HEK293 (cell line): ENCODE results near the gene MTARC1.

Source experiments
- CTCF ChIA-PET: fragments of 350-600 bp; formaldehyde crosslinking; extraction: SDS; loops from one replicate; lab custom pipeline; 2021; ENCODE audit warnings: antibody characterized with exemption; lab: Yijun Ruan, JAX
- POLR2A ChIA-PET: fragments of 300-600 bp; formaldehyde crosslinking; extraction: SDS; loops from one replicate; lab custom pipeline; 2020; ENCODE audit warnings: antibody characterized with exemption, inconsistent platforms; lab: Yijun Ruan, JAX
- H3K27ac ChIP-seq: fragments of 200-500 bp; sonication (Bioruptor generic); 2 replicates; pipeline ENCODE4 v1.5.1; 2014; ENCODE audit warnings: low read depth, low read length, control low read depth, inconsistent platforms; ENCODE audit errors: extremely low read depth
- H3K36me3 ChIP-seq, 2 experiments: fragments of 200-500 bp in 1 of 2; sonication (Bioruptor generic) in 1 of 2; 1 replicate in 1 of 2; 2 replicates in 1 of 2; pipeline ENCODE4 v1.5.1; 2014 to 2017; ENCODE audit warnings: inconsistent platforms in 2 of 2, low read length in 2 of 2; ENCODE audit not compliant: control insufficient read depth in 2 of 2, insufficient read depth in 1 of 2
- H3K4me1 ChIP-seq: fragments of 200-500 bp; sonication (Bioruptor generic); 2 replicates; pipeline ENCODE4 v1.5.1; 2014; ENCODE audit warnings: mild to moderate bottlenecking, low read length, inconsistent platforms; ENCODE audit not compliant: control insufficient read depth, insufficient read depth
- H3K4me3 ChIP-seq: 2 replicates; pipeline ENCODE4 v1.5.1; 2011; ENCODE audit warnings: low read depth, mild to moderate bottlenecking, control low read depth, low read length, moderate library complexity
- H3K9me3 ChIP-seq: fragments of 200-500 bp; sonication (Bioruptor generic); 2 replicates; pipeline ENCODE4 v1.5.1; 2014; ENCODE audit warnings: low read depth, low read length, inconsistent platforms; ENCODE audit not compliant: control insufficient read depth, insufficient read depth
- KLF16 ChIP-seq: fragments of 450-650 bp; formaldehyde crosslinking; IDR thresholded peaks from 2 replicates; pipeline ENCODE4 v1.5.1; 2017; ENCODE audit warnings: missing biosample characterization, missing genetic modification characterization
- WT1 ChIP-seq: fragments of 450-650 bp; formaldehyde crosslinking; IDR thresholded peaks from 2 replicates; pipeline ENCODE4 v1.5.1; 2016; ENCODE audit warnings: missing biosample characterization, missing genetic modification characterization
- ZBTB11 ChIP-seq: fragments of 450-650 bp; formaldehyde crosslinking; conservative IDR thresholded peaks from 2 replicates; pipeline ENCODE4 v1.5.1; 2016; ENCODE audit warnings: low read depth, missing biosample characterization, missing genetic modification characterization
- ZBTB21 ChIP-seq: fragments of 450-650 bp; formaldehyde crosslinking; IDR thresholded peaks from 2 replicates; pipeline ENCODE4 v1.5.1; 2017; ENCODE audit warnings: missing biosample characterization, missing genetic modification characterization
- ZNF148 ChIP-seq: fragments of 450-650 bp; formaldehyde crosslinking; IDR thresholded peaks from 2 replicates; pipeline ENCODE4 v1.5.0; 2017; ENCODE audit warnings: missing biosample characterization, missing genetic modification characterization, borderline replicate concordance
- ZNF16 ChIP-seq: fragments of 450-650 bp; formaldehyde crosslinking; IDR thresholded peaks from 2 replicates; pipeline ENCODE4 v1.5.1; 2016; ENCODE audit warnings: low read depth, missing biosample characterization, missing genetic modification characterization
- ZNF211 ChIP-seq: fragments of 450-650 bp; formaldehyde crosslinking; IDR thresholded peaks from 2 replicates; pipeline ENCODE4 v1.5.1; 2016; ENCODE audit warnings: low read depth, missing biosample characterization, missing genetic modification characterization
- ZNF23 ChIP-seq: fragments of 450-650 bp; formaldehyde crosslinking; IDR thresholded peaks from 2 replicates; pipeline ENCODE4 v1.5.1; 2016; ENCODE audit warnings: missing biosample characterization, missing genetic modification characterization, borderline replicate concordance
- ZNF248 ChIP-seq: fragments of 450-650 bp; formaldehyde crosslinking; IDR thresholded peaks from 2 replicates; pipeline ENCODE4 v1.5.1; 2017; ENCODE audit warnings: missing biosample characterization, missing genetic modification characterization
- ZNF555 ChIP-seq: fragments of 450-650 bp; formaldehyde crosslinking; conservative IDR thresholded peaks from 2 replicates; pipeline ENCODE4 v1.5.1; 2017; ENCODE audit warnings: missing biosample characterization, mild to moderate bottlenecking, missing genetic modification characterization, inconsistent platforms
- TF ChIP-seq, protein P1 (sequence below): fragments of 450-650 bp; formaldehyde crosslinking; IDR thresholded peaks from 2 replicates; pipeline ENCODE4 v1.5.1; 2017; ENCODE audit warnings: missing biosample characterization, missing genetic modification characterization
- TF ChIP-seq, protein P2 (sequence below): fragments of 450-650 bp; formaldehyde crosslinking; IDR thresholded peaks from 2 replicates; pipeline ENCODE4 v1.5.1; 2017; ENCODE audit warnings: missing biosample characterization, missing genetic modification characterization
- TF ChIP-seq, protein P3 (sequence below): fragments of 450-650 bp; formaldehyde crosslinking; IDR thresholded peaks from 2 replicates; pipeline ENCODE4 v1.5.1; 2016; ENCODE audit warnings: missing biosample characterization, missing genetic modification characterization
- TF ChIP-seq, protein P4 (sequence below): fragments of 450-650 bp; formaldehyde crosslinking; IDR thresholded peaks from 2 replicates; pipeline ENCODE4 v1.5.1; 2016; ENCODE audit warnings: missing biosample characterization, missing genetic modification characterization
- TF ChIP-seq, protein P5 (sequence below): fragments of 450-650 bp; formaldehyde crosslinking; IDR thresholded peaks from 2 replicates; pipeline ENCODE4 v1.5.1; 2016; ENCODE audit warnings: missing biosample characterization, missing genetic modification characterization
- TF ChIP-seq, protein P6 (sequence below): fragments of 450-650 bp; formaldehyde crosslinking; IDR thresholded peaks from 2 replicates; pipeline ENCODE4 v1.5.1; 2016; ENCODE audit warnings: missing biosample characterization, missing genetic modification characterization, borderline replicate concordance

The MTARC1 gene

GRCh38 chr1:220768126-220768601 lies 18.5 kb upstream of the MTARC1 start:
- TF ChIP-seq, protein P1, sequence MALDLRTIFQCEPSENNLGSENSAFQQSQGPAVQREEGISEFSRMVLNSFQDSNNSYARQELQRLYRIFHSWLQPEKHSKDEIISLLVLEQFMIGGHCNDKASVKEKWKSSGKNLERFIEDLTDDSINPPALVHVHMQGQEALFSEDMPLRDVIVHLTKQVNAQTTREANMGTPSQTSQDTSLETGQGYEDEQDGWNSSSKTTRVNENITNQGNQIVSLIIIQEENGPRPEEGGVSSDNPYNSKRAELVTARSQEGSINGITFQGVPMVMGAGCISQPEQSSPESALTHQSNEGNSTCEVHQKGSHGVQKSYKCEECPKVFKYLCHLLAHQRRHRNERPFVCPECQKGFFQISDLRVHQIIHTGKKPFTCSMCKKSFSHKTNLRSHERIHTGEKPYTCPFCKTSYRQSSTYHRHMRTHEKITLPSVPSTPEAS, result no peak
- TF ChIP-seq, protein P2, sequence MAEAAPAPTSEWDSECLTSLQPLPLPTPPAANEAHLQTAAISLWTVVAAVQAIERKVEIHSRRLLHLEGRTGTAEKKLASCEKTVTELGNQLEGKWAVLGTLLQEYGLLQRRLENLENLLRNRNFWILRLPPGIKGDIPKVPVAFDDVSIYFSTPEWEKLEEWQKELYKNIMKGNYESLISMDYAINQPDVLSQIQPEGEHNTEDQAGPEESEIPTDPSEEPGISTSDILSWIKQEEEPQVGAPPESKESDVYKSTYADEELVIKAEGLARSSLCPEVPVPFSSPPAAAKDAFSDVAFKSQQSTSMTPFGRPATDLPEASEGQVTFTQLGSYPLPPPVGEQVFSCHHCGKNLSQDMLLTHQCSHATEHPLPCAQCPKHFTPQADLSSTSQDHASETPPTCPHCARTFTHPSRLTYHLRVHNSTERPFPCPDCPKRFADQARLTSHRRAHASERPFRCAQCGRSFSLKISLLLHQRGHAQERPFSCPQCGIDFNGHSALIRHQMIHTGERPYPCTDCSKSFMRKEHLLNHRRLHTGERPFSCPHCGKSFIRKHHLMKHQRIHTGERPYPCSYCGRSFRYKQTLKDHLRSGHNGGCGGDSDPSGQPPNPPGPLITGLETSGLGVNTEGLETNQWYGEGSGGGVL, result no peak
- TF ChIP-seq ZNF211 (tag by site-specific recombination) (no peak), ZNF248 (tag by site-specific recombination) (no peak), KLF16 (tag by site-specific recombination) (no peak), ZBTB21 (tag by site-specific recombination) (no peak), ZBTB11 (tag by site-specific recombination) (no peak), WT1 (tag by site-specific recombination) (no peak), ZNF555 (tag by site-specific recombination) (no peak), ZNF23 (tag by site-specific recombination) (no peak), ZNF16 (tag by site-specific recombination) (no peak), ZNF148 (tag by site-specific recombination) (no peak)
- TF ChIP-seq, protein P3, sequence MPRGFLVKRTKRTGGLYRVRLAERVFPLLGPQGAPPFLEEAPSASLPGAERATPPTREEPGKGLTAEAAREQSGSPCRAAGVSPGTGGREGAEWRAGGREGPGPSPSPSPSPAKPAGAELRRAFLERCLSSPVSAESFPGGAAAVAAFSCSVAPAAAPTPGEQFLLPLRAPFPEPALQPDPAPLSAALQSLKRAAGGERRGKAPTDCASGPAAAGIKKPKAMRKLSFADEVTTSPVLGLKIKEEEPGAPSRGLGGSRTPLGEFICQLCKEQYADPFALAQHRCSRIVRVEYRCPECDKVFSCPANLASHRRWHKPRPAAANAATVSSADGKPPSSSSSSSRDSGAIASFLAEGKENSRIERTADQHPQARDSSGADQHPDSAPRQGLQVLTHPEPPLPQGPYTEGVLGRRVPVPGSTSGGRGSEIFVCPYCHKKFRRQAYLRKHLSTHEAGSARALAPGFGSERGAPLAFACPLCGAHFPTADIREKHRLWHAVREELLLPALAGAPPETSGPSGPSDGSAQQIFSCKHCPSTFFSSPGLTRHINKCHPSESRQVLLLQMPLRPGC (tag by site-specific recombination), result no peak
- TF ChIP-seq, protein P4, sequence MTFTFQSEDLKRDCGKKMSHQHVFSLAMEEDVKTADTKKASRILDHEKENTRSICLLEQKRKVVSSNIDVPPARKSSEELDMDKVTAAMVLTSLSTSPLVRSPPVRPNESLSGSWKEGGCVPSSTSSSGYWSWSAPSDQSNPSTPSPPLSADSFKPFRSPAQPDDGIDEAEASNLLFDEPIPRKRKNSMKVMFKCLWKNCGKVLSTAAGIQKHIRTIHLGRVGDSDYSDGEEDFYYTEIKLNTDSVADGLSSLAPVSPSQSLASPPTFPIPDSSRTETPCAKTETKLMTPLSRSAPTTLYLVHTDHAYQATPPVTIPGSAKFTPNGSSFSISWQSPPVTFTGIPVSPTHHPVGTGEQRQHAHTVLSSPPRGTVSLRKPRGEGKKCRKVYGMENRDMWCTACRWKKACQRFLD, result no peak
- TF ChIP-seq, protein P5, sequence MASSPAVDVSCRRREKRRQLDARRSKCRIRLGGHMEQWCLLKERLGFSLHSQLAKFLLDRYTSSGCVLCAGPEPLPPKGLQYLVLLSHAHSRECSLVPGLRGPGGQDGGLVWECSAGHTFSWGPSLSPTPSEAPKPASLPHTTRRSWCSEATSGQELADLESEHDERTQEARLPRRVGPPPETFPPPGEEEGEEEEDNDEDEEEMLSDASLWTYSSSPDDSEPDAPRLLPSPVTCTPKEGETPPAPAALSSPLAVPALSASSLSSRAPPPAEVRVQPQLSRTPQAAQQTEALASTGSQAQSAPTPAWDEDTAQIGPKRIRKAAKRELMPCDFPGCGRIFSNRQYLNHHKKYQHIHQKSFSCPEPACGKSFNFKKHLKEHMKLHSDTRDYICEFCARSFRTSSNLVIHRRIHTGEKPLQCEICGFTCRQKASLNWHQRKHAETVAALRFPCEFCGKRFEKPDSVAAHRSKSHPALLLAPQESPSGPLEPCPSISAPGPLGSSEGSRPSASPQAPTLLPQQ (tag by site-specific recombination), result no peak
- TF ChIP-seq, protein P6, sequence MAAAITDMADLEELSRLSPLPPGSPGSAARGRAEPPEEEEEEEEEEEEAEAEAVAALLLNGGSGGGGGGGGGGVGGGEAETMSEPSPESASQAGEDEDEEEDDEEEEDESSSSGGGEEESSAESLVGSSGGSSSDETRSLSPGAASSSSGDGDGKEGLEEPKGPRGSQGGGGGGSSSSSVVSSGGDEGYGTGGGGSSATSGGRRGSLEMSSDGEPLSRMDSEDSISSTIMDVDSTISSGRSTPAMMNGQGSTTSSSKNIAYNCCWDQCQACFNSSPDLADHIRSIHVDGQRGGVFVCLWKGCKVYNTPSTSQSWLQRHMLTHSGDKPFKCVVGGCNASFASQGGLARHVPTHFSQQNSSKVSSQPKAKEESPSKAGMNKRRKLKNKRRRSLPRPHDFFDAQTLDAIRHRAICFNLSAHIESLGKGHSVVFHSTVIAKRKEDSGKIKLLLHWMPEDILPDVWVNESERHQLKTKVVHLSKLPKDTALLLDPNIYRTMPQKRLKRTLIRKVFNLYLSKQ (tag by site-specific recombination), result no peak
- Histone ChIP-seq H3K36me3 (peaks cover 23 to 57% of the 10 kb centered on the region in 2 experiments), H3K4me3 (no peak overlapping the region), H3K4me1 (no peaks in the 10 kb centered on the region), H3K27ac (no peak overlapping the region), H3K9me3 (no peaks in the 10 kb centered on the region)
- CTCF ChIA-PET, result interaction anchor here (0.6 kb wide), 1 partner anchor 146 kb away, joined by 3 read pairs; no protein-coding TSS in a partner anchor
- POLR2A ChIA-PET, result interaction anchor here (1.0 kb wide), 1 partner anchor 20 kb away, joined by 4 read pairs; the partner anchor contains the start of gene MTARC2
